ENCODE measurements around the gene FBXO27.

The FBXO27 gene

DNA sequence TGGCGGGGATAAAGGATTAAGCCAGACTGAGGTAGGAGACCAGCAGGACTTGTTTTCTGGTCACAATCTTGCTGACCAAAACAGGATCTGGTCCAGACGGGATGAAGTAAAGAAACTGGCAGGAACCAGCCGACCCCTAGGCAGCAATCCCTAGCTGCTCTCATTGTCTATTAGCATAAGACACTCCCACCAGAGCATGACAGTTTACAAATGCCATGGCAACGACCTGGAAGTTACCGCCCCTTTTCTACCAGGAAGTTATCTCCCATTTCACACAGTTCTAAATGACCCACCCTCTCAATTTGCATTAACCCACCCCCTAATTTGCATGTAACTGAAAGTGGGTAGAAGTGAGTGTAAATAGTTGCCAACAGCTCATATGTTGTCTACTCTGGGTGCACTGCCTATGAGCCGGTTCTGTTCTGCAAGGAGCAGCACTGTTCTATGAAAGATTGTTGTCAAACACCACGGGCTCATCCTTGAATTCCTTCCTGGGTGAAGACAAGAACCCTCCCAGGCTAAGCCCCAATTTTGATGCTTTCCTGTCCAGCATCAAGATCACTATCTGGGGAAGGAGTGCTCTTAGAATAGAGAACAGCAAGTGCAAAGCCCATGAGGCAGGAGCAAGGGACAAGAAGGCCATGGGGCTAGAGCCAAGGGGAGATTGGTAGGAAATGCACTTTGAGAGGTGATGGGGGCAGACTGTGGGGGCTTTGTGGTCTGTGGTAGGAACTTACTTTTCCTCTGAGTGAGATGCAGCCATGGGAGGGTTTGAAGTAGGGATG, 13.9 kb upstream of the FBXO27 start:
- DNase-seq (ENCODE audit: low spot score), result no peak
- Histone ChIP-seq H3K36me3 (ENCODE audit: low read depth) (no peaks in the 10 kb centered on the region), H3K9me3 (ENCODE audit: severe bottlenecking) (no peaks in the 10 kb centered on the region), H3K27me3 (ENCODE audit: insufficient read depth, poor library complexity, severe bottlenecking) (no peaks in the 10 kb centered on the region), H3K4me1 (ENCODE audit: insufficient read depth, poor library complexity, severe bottlenecking) (no peaks in the 10 kb centered on the region), H3K27ac (ENCODE audit: poor library complexity, severe bottlenecking) (no peak overlapping the region), H3K4me3 (ENCODE audit: severe bottlenecking) (no peak overlapping the region)
- TF ChIP-seq, protein P1, sequence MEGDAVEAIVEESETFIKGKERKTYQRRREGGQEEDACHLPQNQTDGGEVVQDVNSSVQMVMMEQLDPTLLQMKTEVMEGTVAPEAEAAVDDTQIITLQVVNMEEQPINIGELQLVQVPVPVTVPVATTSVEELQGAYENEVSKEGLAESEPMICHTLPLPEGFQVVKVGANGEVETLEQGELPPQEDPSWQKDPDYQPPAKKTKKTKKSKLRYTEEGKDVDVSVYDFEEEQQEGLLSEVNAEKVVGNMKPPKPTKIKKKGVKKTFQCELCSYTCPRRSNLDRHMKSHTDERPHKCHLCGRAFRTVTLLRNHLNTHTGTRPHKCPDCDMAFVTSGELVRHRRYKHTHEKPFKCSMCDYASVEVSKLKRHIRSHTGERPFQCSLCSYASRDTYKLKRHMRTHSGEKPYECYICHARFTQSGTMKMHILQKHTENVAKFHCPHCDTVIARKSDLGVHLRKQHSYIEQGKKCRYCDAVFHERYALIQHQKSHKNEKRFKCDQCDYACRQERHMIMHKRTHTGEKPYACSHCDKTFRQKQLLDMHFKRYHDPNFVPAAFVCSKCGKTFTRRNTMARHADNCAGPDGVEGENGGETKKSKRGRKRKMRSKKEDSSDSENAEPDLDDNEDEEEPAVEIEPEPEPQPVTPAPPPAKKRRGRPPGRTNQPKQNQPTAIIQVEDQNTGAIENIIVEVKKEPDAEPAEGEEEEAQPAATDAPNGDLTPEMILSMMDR (IDR thresholded peaks at IDR 0.05; ENCODE audit: poor library complexity, severe bottlenecking), result no peak
- peak; percentile 40; the same call in 2 of the 3 replicates for ATAC-seq (ENCODE audit: low read depth)

DNA sequence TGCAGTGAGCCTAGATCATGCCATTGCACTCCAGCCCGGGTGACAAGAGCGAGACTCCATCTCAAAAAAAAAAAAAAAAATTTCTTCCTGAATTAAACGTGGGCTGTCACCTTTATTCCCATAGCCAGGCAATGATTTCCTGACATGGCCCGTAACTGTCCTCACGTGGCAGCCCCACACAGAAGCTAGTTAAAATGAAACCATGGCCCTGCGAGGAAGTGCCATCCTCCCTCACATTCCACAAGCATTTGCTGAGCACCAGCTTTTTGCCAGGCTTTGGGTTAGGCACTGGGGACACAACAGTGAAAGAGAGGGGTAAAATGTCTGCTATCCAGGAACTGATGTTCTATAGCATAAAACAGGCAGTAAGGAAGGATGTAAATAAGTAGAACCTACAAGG, 13.2 kb upstream of the FBXO27 start:
- no peaks in the 10 kb centered on the region for H3K36me3 ChIP-seq (ENCODE audit: low read depth)
- DNase-seq (ENCODE audit: low spot score), result no peak
- no peaks in the 10 kb centered on the region for H3K27me3 ChIP-seq (ENCODE audit: insufficient read depth, poor library complexity, severe bottlenecking)
- H3K27ac ChIP-seq (ENCODE audit: poor library complexity, severe bottlenecking), result no peak overlapping the region
- no peaks in the 10 kb centered on the region for H3K4me1 ChIP-seq (ENCODE audit: insufficient read depth, poor library complexity, severe bottlenecking)
- no peaks in the 10 kb centered on the region for H3K9me3 ChIP-seq (ENCODE audit: severe bottlenecking)
- no peak for ATAC-seq (ENCODE audit: low read depth)
- no peak overlapping the region for H3K4me3 ChIP-seq (ENCODE audit: severe bottlenecking)
- TF ChIP-seq, protein P1 (IDR thresholded peaks at IDR 0.05; ENCODE audit: poor library complexity, severe bottlenecking), result no peak

DNA sequence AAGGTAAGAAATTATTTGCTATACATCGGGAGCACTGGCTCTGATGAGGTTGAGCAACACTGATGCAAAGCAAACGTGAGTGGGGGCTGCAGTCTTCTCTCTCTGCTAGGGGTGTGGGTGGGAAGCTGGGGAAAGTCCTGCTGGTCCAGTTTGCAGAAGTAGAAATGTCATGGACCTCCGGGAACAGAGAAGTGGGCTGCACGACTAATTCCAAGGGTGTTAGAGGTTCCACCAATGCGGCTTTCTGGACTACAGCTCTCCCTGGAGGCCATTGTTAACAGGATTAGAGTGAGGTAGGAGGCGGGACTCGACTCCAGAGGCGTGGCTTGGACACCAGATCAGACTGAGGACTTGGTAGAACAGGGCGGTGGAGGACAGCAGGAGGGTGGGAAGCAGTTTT, 5.7 kb upstream of the FBXO27 start:
- H3K36me3 ChIP-seq (ENCODE audit: low read depth), result no peaks in the 10 kb centered on the region
- TF ChIP-seq, protein P1 (IDR thresholded peaks at IDR 0.05; ENCODE audit: poor library complexity, severe bottlenecking), result peak; percentile 47
- no peak overlapping the region for H3K4me3 ChIP-seq (ENCODE audit: severe bottlenecking)
- DNase-seq (ENCODE audit: low spot score) (peak; percentile 61), ATAC-seq (ENCODE audit: low read depth) (peak; percentile 92)
- no peak overlapping the region for H3K27ac ChIP-seq (ENCODE audit: poor library complexity, severe bottlenecking)
- H3K4me1 ChIP-seq (ENCODE audit: insufficient read depth, poor library complexity, severe bottlenecking), result peaks cover 8% of the 10 kb centered on the region
- no peaks in the 10 kb centered on the region for H3K27me3 ChIP-seq (ENCODE audit: insufficient read depth, poor library complexity, severe bottlenecking)
- H3K9me3 ChIP-seq (ENCODE audit: severe bottlenecking), result no peaks in the 10 kb centered on the region

DNA sequence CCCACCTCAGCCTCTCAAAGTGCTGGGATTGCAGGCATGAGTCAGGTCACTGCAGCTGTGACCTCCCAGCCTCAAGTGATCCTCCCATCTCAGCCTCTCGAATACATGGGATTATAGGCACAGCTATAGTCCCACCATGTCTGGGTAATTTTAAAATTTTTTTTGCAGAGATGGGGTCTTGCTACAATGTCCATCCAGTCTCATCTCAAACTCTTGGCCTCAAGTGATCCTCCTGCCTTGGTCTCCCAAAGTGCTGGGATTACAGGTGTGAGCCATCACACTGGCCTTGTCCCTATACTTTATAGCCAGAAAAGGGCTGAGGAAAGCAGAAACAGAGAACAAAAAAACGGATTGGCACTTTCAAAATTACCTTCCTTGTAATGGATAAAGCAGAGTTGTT, 4.8 kb upstream of the FBXO27 start:
- H3K36me3 ChIP-seq (ENCODE audit: low read depth), result no peaks in the 10 kb centered on the region
- no peaks in the 10 kb centered on the region for H3K9me3 ChIP-seq (ENCODE audit: severe bottlenecking)
- no peak overlapping the region for H3K4me3 ChIP-seq (ENCODE audit: severe bottlenecking)
- no peak overlapping the region for H3K27ac ChIP-seq (ENCODE audit: poor library complexity, severe bottlenecking)
- H3K27me3 ChIP-seq (ENCODE audit: insufficient read depth, poor library complexity, severe bottlenecking), result no peaks in the 10 kb centered on the region
- peaks cover 14% of the 10 kb centered on the region for H3K4me1 ChIP-seq (ENCODE audit: insufficient read depth, poor library complexity, severe bottlenecking)
- DNase-seq (ENCODE audit: low spot score) (no peak), ATAC-seq (ENCODE audit: low read depth) (no peak)
- TF ChIP-seq, protein P1 (IDR thresholded peaks at IDR 0.05; ENCODE audit: poor library complexity, severe bottlenecking), result no peak

DNA sequence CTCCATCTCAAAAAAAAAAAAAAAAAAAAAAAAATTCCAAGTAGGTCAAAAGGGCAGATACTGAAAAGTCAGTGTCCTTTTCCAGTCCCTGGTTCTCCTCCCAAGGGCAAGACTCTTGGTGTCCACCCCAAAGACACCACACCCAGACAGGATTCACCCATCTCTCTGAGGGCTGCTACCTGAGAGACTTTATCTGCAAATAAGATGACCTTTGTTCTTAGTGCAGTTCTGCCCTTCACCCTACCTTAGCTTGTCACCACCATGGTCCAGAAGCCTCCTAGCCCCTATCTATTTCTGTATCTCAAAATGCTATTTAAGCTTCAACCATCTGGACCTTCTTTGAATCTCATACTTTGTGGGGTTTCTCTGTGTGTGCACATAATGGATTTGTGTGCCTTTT, 4.2 kb upstream of the FBXO27 start:
- Histone ChIP-seq H3K9me3 (ENCODE audit: severe bottlenecking) (no peaks in the 10 kb centered on the region), H3K4me1 (ENCODE audit: insufficient read depth, poor library complexity, severe bottlenecking) (peaks cover 14% of the 10 kb centered on the region), H3K36me3 (ENCODE audit: low read depth) (no peaks in the 10 kb centered on the region), H3K27me3 (ENCODE audit: insufficient read depth, poor library complexity, severe bottlenecking) (no peaks in the 10 kb centered on the region), H3K4me3 (ENCODE audit: severe bottlenecking) (no peak overlapping the region), H3K27ac (ENCODE audit: poor library complexity, severe bottlenecking) (no peak overlapping the region)
- ATAC-seq (ENCODE audit: low read depth) (no peak), DNase-seq (ENCODE audit: low spot score) (no peak)
- TF ChIP-seq, protein P1 (IDR thresholded peaks at IDR 0.05; ENCODE audit: poor library complexity, severe bottlenecking), result no peak
